ENCODE data around the gene RELT. TPM values are rescaled to one million over a fixed set of nuclear protein-coding genes. Genes with fewer than 3 reads are reported as not detected.

RELT gene
- total RNA-seq, 2 donors from 2014 or later, result 6.5 to 14.2 TPM

- H3K27me3 ChIP-seq (replicated peaks; ENCODE audit: insufficient read depth), result no peaks in the 10 kb centered on the region
- no peaks in the 10 kb centered on the region for H3K36me3 ChIP-seq
- peaks cover 48 to 90% of the 10 kb centered on the region in 2 donors for H3K4me1 ChIP-seq (ENCODE audit: control insufficient read depth in 1 of 2, low read depth in 2 of 2)
- peak; percentile 19 for ATAC-seq (ENCODE audit: insufficient number of reproducible peaks, low FRiP score, low read depth)
- peak; percentile 36 for DNase-seq (ENCODE audit: low spot score)
- H3K4me3 ChIP-seq, result peak overlapping the region; percentile 12
- H3K9me3 ChIP-seq, result no peaks in the 10 kb centered on the region
- peak; percentile 99 for TF ChIP-seq CTCF (IDR thresholded peaks at IDR 0.05)
- H3K27ac ChIP-seq, result peak overlapping the region; percentile 77 to 88
Observed at GRCh38 chr11:73335204-73335923, 40.8 kb upstream of the RELT start.

DNA sequence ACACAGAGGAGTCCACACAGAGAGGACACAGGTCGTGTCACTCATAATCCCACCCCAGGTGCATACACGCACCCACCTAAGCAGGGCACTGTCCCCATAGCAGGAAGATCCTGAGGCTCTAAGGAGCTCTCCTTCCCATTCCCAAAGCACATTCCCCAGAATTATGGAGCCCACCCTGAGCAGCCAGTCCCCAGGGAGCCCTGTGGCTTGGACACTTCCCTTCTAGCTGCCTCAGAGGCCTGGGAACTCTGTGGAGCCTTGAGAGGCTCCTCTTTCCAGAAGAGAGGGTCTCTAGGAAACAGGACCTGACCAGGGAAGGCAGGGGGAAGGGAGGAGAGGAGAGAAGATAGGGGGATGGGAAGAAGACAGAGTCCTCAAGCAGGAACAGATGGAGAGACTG lies 38.4 kb upstream of the RELT start:
- no peak for TF ChIP-seq CTCF (IDR thresholded peaks at IDR 0.05)
- H3K4me3 ChIP-seq, result no peak overlapping the region
- ATAC-seq (ENCODE audit: insufficient number of reproducible peaks, low FRiP score, low read depth), result no peak
- H3K36me3 ChIP-seq, result no peaks in the 10 kb centered on the region
- H3K9me3 ChIP-seq, result no peaks in the 10 kb centered on the region
- DNase-seq (ENCODE audit: low spot score), result no peak
- H3K4me1 ChIP-seq (ENCODE audit: control insufficient read depth in 1 of 2, low read depth in 2 of 2), result peaks cover 29 to 89% of the 10 kb centered on the region in 2 donors
- peak overlapping the region in 1 of 2 donors; percentile 14 for H3K27ac ChIP-seq
- no peaks in the 10 kb centered on the region for H3K27me3 ChIP-seq (replicated peaks; ENCODE audit: insufficient read depth)

GRCh38 chr11:73338279-73338678 lies 37.9 kb upstream of the RELT start:
- Histone ChIP-seq H3K4me3 (no peak overlapping the region), H3K27ac (peak overlapping the region in 1 of 2 donors; percentile 14), H3K9me3 (no peaks in the 10 kb centered on the region), H3K27me3 (replicated peaks; ENCODE audit: insufficient read depth) (no peaks in the 10 kb centered on the region), H3K36me3 (no peaks in the 10 kb centered on the region), H3K4me1 (ENCODE audit: control insufficient read depth in 1 of 2, low read depth in 2 of 2) (peaks cover 28 to 88% of the 10 kb centered on the region in 2 donors)
- DNase-seq (ENCODE audit: low spot score), result no peak
- TF ChIP-seq CTCF (IDR thresholded peaks at IDR 0.05), result no peak
- no peak for ATAC-seq (ENCODE audit: insufficient number of reproducible peaks, low FRiP score, low read depth)

DNA sequence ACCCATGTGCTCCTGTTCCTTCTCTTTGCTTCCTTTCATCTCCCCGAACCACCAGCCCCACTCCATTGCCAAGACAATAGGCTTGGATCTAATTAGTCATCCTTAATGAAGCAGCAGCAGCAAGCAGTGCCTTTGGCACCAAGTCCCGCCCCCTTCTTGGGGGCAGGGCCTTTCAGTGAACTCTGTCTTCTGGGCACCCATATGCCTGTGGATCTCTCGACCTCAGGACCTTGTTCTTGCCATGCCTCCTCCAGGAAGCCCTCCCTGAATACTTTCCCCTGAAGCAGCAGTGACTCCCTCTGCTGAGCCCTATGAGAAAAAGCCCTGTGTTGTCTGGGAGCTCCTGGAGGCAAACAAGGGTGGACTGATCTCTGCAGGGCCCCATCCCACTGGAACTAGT lies 36.0 kb upstream of the RELT start:
- DNase-seq (ENCODE audit: low spot score) (no peak), ATAC-seq (ENCODE audit: insufficient number of reproducible peaks, low FRiP score, low read depth) (no peak)
- no peak for TF ChIP-seq CTCF (IDR thresholded peaks at IDR 0.05)
- no peaks in the 10 kb centered on the region for H3K36me3 ChIP-seq
- peaks cover 22 to 88% of the 10 kb centered on the region in 2 donors for H3K4me1 ChIP-seq (ENCODE audit: control insufficient read depth in 1 of 2, low read depth in 2 of 2)
- no peak overlapping the region for H3K4me3 ChIP-seq
- H3K27ac ChIP-seq, result no peak overlapping the region
- no peaks in the 10 kb centered on the region for H3K9me3 ChIP-seq
- H3K27me3 ChIP-seq (replicated peaks; ENCODE audit: insufficient read depth), result no peaks in the 10 kb centered on the region

DNA sequence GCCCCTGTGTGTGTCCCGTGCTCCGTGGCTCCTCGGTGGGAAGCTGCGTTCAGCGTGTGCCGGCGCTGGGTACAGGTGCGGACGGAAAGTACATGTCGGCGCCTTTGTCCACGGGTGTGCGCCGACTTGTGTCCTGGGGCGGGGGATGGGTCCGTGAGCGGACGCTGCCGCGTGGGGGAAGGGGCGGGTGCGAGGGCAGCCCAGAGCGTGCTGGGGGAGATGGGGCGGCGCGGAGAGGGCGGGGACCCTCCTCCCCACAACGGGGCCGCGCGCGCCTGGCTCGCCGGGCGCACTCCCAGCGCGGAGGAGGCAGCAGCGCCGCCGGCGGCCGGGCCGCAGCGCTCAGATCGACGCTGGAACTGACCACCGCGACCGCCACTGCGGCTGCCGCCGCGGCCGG lies 33.6 kb upstream of the RELT start:
- ATAC-seq (ENCODE audit: insufficient number of reproducible peaks, low FRiP score, low read depth), result no peak
- TF ChIP-seq CTCF (IDR thresholded peaks at IDR 0.05), result no peak
- no peak for DNase-seq (ENCODE audit: low spot score)
- Histone ChIP-seq H3K9me3 (no peaks in the 10 kb centered on the region), H3K36me3 (peaks cover 7% of the 10 kb centered on the region), H3K4me1 (ENCODE audit: control insufficient read depth in 1 of 2, low read depth in 2 of 2) (peaks cover 23 to 90% of the 10 kb centered on the region in 2 donors), H3K27me3 (replicated peaks; ENCODE audit: insufficient read depth) (no peaks in the 10 kb centered on the region), H3K4me3 (peak overlapping the region; percentile 54), H3K27ac (no peak overlapping the region)

All from thoracic aorta (tissue), 2 donors.